Stimulated activated CD8-positive, alpha-beta memory T cell treated with anti-CD3 and anti-CD28 coated beads, Interleukin-4, amount 100 ng/mL, for 1 hour (primary cell): ENCODE data around the gene KRTAP19-2.
"Not testable (repeated sequence)": the region's sequence is repeated elsewhere in the genome, so short reads cannot be mapped to it uniquely, and the experiment has no call there.

Source experiments
- DNase-seq, 2 donors: peaks; one replicate each; pipeline ENCODE4 v3.0.0-alpha.2; 2020; ENCODE audit warnings: low read depth in 2 of 2, low spot score in 1 of 2

Gene KRTAP19-2

GRCh38 chr21:30487336-30487735 lies at the start of gene KRTAP19-2:
Gene KRTAP19-2 (minus strand): TSS chr21:30487436. CDS start chr21:30487348, 88 bp downstream.
- DNase-seq = no peak

- no peak for DNase-seq
Observed at GRCh38 chr21:30518876-30519275, 31.6 kb upstream of the KRTAP19-2 start.

- DNase-seq = no peak
Observed at GRCh38 chr21:30515681-30516080, 28.4 kb upstream of the KRTAP19-2 start.

GRCh38 chr21:30505621-30506205 lies 18.5 kb upstream of the KRTAP19-2 start:
- not testable (repeated sequence) for DNase-seq

GRCh38 chr21:30502041-30502440 lies 14.8 kb upstream of the KRTAP19-2 start, which contains the start of gene KRTAP19-5:
Gene KRTAP19-5 (minus strand): TSS chr21:30502141. CDS start chr21:30502090, 51 bp downstream.
- no peak for DNase-seq

- no peak for DNase-seq
Observed at GRCh38 chr21:30497065-30497464, 9.8 kb upstream of the KRTAP19-2 start, which contains the start of gene KRTAP19-4. Gene KRTAP19-4 (minus strand): TSS chr21:30497165. CDS start chr21:30497110, 55 bp downstream.

- DNase-seq = no peak
Observed at GRCh38 chr21:30491963-30492428, 4.8 kb upstream of the KRTAP19-2 start, which contains the start of gene KRTAP19-3. Gene KRTAP19-3 (minus strand): TSS chr21:30492013. CDS start chr21:30491957, 56 bp downstream.

- DNase-seq = no peak
Observed at GRCh38 chr21:30486180-30486579, 1.1 kb downstream of the KRTAP19-2 start.

- no peak for DNase-seq
Observed at GRCh38 chr21:30482130-30482529, 5.1 kb downstream of the KRTAP19-2 start.

GRCh38 chr21:30480145-30480544 lies 7.1 kb downstream of the KRTAP19-2 start, which contains the start of gene KRTAP19-1:
Gene KRTAP19-1 (minus strand): TSS chr21:30480367. CDS start chr21:30480317, 50 bp downstream.
- DNase-seq = no peak

- no peak for DNase-seq
Observed at GRCh38 chr21:30479259-30479658, 8.0 kb downstream of the KRTAP19-2 start.

- no peak for DNase-seq
Observed at GRCh38 chr21:30478004-30478403, 9.2 kb downstream of the KRTAP19-2 start.

- DNase-seq = no peak
Observed at GRCh38 chr21:30468900-30469714, 18.1 kb downstream of the KRTAP19-2 start.

GRCh38 chr21:30463713-30464112 lies 23.5 kb downstream of the KRTAP19-2 start:
- no peak for DNase-seq

- DNase-seq = no peak
Observed at GRCh38 chr21:30448514-30448913, 38.7 kb downstream of the KRTAP19-2 start.

GRCh38 chr21:30447056-30447455 lies 40.2 kb downstream of the KRTAP19-2 start:
- DNase-seq = no peak

- no peak for DNase-seq
Observed at GRCh38 chr21:30444204-30444603, 43.0 kb downstream of the KRTAP19-2 start.

GRCh38 chr21:30443226-30443625 lies 44.0 kb downstream of the KRTAP19-2 start:
- no peak for DNase-seq

- no peak for DNase-seq
Observed at GRCh38 chr21:30439975-30440374, 47.3 kb downstream of the KRTAP19-2 start, which contains the start of gene KRTAP15-1. Gene KRTAP15-1 (plus strand): TSS chr21:30440275. CDS start chr21:30440328, 53 bp downstream.
